Astrocyte (in vitro differentiated cells and primary cell): ENCODE measurements around the gene MAGI3. TPM values are rescaled to one million over a fixed set of nuclear protein-coding genes. Genes with fewer than 3 reads are reported as not detected.

Experiments
- DNase-seq: peaks from one replicate; pipeline ENCODE4 v3.0.0-alpha.2; 2010; ENCODE audit warnings: low read depth
- FAIRE-seq: peaks from 2 replicates; lab custom pipeline; 2011; peaks lifted over from hg19 to GRCh38; lab: Jason Lieb, UNC
- H2AFZ ChIP-seq: 2 replicates; pipeline ENCODE4 v1.6.0; 2012; ENCODE audit warnings: low read depth, low read length, inconsistent platforms
- H3K27ac ChIP-seq: 2 replicates; pipeline ENCODE4 v1.5.1; 2011; ENCODE audit warnings: low read depth, low read length, inconsistent platforms
- H3K27me3 ChIP-seq: 2 replicates; pipeline ENCODE4 v1.6.0; 2011; ENCODE audit warnings: low read length, inconsistent platforms; ENCODE audit not compliant: insufficient read depth
- H3K36me3 ChIP-seq: 2 replicates; pipeline ENCODE4 v1.5.1; 2011; ENCODE audit warnings: low read length, inconsistent platforms; ENCODE audit not compliant: insufficient read depth
- H3K4me1 ChIP-seq: 2 replicates; pipeline ENCODE4 v1.5.1; 2011; ENCODE audit warnings: low read length, inconsistent platforms; ENCODE audit not compliant: insufficient read depth
- H3K4me2 ChIP-seq: 2 replicates; pipeline ENCODE4 v1.6.0; 2012; ENCODE audit warnings: low read length, inconsistent platforms
- H3K4me3 ChIP-seq: 2 replicates; pipeline ENCODE4 v1.5.1; 2011; ENCODE audit warnings: low read depth, mild to moderate bottlenecking, low read length, inconsistent platforms; ENCODE audit not compliant: insufficient read depth
- H3K79me2 ChIP-seq: 2 replicates; pipeline ENCODE4 v1.6.0; 2012; ENCODE audit warnings: mild to moderate bottlenecking, low read length, inconsistent platforms; ENCODE audit not compliant: insufficient read depth
- H3K9ac ChIP-seq: 2 replicates; pipeline ENCODE4 v1.6.0; 2012; ENCODE audit warnings: mild to moderate bottlenecking, low read length, inconsistent platforms
- H3K9me3 ChIP-seq: 2 replicates; pipeline ENCODE4 v1.5.1; 2012; ENCODE audit warnings: low read depth, mild to moderate bottlenecking, low read length, inconsistent platforms; ENCODE audit not compliant: insufficient read depth
- H4K20me1 ChIP-seq: 2 replicates; pipeline ENCODE4 v1.6.0; 2012; ENCODE audit warnings: low read length, inconsistent platforms; ENCODE audit not compliant: insufficient read depth
- H3K27ac Mint-ChIP-seq: one replicate; pipeline ENCODE4 v1.8.0; 2021; ENCODE audit warnings: mild to moderate bottlenecking, mixed read lengths; ENCODE audit not compliant: unreplicated experiment
- H3K27me3 Mint-ChIP-seq: one replicate; pipeline ENCODE4 v1.8.0; 2021; ENCODE audit warnings: low read depth, mixed read lengths; ENCODE audit not compliant: unreplicated experiment
- H3K36me3 Mint-ChIP-seq: one replicate; pipeline ENCODE4 v1.8.0; 2021; ENCODE audit warnings: low read depth, mixed read lengths; ENCODE audit not compliant: unreplicated experiment
- H3K4me1 Mint-ChIP-seq: one replicate; pipeline ENCODE4 v1.8.0; 2021; ENCODE audit warnings: low read depth, mixed read lengths; ENCODE audit not compliant: unreplicated experiment
- H3K4me3 Mint-ChIP-seq: one replicate; pipeline ENCODE4 v1.8.0; 2021; ENCODE audit warnings: mild to moderate bottlenecking, moderate library complexity, mixed read lengths; ENCODE audit not compliant: unreplicated experiment
- H3K9me3 Mint-ChIP-seq: one replicate; pipeline ENCODE4 v1.8.0; 2021; ENCODE audit warnings: mild to moderate bottlenecking, mixed read lengths; ENCODE audit not compliant: unreplicated experiment
- EZH2 ChIP-seq: IDR thresholded peaks from 2 replicates; pipeline ENCODE4 v1.6.1; 2012; ENCODE audit warnings: mild to moderate bottlenecking, low read length, inconsistent platforms; ENCODE audit not compliant: insufficient read depth
- total RNA-seq: library from RNA; stranded (reverse); gene quantifications from 2 replicates; pipeline ENCODE4 v1.2.1, GENCODE V29; 2021
- TF ChIP-seq, protein P1 (sequence below): IDR thresholded peaks from 2 replicates; pipeline ENCODE4 v1.5.1; 2011; ENCODE audit warnings: low read depth, mild to moderate bottlenecking, inconsistent platforms, low read length, moderate library complexity; ENCODE audit not compliant: insufficient read depth

MAGI3 gene
- total RNA-seq, 1 donor from 2014 or later = 16.5 TPM

DNA sequence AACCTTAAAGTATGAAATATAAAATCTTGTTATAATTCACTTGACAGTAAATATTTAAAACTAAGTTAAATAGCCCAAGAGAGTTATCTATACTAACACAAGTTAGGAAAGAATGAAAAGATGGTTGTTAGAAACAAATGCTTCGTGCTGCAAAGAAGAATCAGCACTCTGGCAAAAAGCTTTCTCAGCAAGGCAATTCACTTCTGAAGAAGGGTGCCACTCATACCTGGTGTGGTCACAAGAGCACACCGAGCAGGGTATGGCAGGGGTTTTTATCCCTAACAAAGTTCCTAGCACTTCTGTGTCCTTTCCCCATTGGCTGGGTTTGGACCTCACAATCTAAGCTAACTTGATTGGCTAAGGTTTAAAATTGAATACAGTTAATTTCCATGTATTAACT lies 121.0 kb downstream of the MAGI3 start:
- Mint-ChIP-seq H3K27me3 (no peaks in the 10 kb centered on the region), H3K27ac (no peak overlapping the region), H3K36me3 (no peaks in the 10 kb centered on the region), H3K4me1 (peaks cover 8% of the 10 kb centered on the region), H3K9me3 (peaks cover 8% of the 10 kb centered on the region), H3K4me3 (no peak overlapping the region)
- Histone ChIP-seq H4K20me1 (no peaks in the 10 kb centered on the region), H3K4me1 (peaks cover 5% of the 10 kb centered on the region), H3K27ac (no peak overlapping the region), H3K9ac (no peak overlapping the region), H2AFZ (no peak overlapping the region), H3K4me3 (no peak overlapping the region), H3K79me2 (peaks cover 6% of the 10 kb centered on the region), H3K4me2 (no peak overlapping the region), H3K9me3 (no peaks in the 10 kb centered on the region), H3K27me3 (no peaks in the 10 kb centered on the region), H3K36me3 (no peaks in the 10 kb centered on the region)
- FAIRE-seq (no peak), DNase-seq (no peak)
- TF ChIP-seq EZH2 = no peak
- TF ChIP-seq, protein P1, sequence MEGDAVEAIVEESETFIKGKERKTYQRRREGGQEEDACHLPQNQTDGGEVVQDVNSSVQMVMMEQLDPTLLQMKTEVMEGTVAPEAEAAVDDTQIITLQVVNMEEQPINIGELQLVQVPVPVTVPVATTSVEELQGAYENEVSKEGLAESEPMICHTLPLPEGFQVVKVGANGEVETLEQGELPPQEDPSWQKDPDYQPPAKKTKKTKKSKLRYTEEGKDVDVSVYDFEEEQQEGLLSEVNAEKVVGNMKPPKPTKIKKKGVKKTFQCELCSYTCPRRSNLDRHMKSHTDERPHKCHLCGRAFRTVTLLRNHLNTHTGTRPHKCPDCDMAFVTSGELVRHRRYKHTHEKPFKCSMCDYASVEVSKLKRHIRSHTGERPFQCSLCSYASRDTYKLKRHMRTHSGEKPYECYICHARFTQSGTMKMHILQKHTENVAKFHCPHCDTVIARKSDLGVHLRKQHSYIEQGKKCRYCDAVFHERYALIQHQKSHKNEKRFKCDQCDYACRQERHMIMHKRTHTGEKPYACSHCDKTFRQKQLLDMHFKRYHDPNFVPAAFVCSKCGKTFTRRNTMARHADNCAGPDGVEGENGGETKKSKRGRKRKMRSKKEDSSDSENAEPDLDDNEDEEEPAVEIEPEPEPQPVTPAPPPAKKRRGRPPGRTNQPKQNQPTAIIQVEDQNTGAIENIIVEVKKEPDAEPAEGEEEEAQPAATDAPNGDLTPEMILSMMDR = no peak

DNA sequence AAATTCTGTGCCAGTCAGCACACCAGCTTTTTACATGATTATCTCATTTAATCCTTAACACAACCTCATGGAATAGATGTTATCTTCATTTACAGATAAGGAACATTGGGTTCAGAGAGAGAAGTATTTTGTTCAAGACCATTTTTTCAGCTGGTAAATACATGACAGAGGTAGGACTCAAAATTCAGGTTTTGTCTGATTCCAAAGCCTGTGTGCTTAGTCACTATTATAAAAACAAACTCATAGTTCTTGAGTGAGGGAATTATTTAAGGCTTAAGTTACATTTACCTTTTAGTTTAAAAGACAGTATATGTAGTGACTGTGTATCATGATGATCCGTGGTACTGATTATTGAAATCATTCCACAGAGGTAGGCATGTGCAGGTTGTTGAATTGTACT lies 125.2 kb downstream of the MAGI3 start:
- Histone ChIP-seq H3K9me3 (no peaks in the 10 kb centered on the region), H2AFZ (no peak overlapping the region), H3K36me3 (no peaks in the 10 kb centered on the region), H3K4me1 (peaks cover 11% of the 10 kb centered on the region), H4K20me1 (no peaks in the 10 kb centered on the region), H3K79me2 (peaks cover 7% of the 10 kb centered on the region), H3K4me3 (no peak overlapping the region), H3K4me2 (peak overlapping the region; percentile 36), H3K9ac (no peak overlapping the region), H3K27me3 (no peaks in the 10 kb centered on the region), H3K27ac (peak overlapping the region; percentile 37)
- Mint-ChIP-seq H3K36me3 (no peaks in the 10 kb centered on the region), H3K4me3 (no peak overlapping the region), H3K27me3 (no peaks in the 10 kb centered on the region), H3K9me3 (peaks cover 8% of the 10 kb centered on the region), H3K4me1 (peaks cover 15% of the 10 kb centered on the region), H3K27ac (no peak overlapping the region)
- FAIRE-seq (no peak), DNase-seq (peak; percentile 53)
- no peak for TF ChIP-seq EZH2
- TF ChIP-seq, protein P1 = no peak

DNA sequence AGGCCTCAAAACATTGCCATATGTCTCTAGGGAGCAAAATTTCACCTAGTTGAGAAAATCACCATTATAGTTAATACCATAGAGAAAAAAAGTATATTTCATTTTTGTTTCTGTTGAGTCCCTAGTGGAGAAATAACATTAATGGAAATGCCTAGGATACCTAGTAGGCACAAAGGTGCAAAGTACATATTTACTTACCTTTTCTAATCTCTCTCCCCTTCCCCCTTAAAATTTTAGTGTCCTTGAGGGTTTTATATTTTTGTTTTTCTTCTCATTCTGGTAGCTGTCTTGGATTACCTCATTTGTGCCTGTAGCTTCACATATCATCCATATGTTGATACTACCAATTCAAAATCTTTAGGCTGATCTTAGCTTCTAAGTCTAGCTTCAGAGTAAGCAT lies 127.0 kb downstream of the MAGI3 start:
- no peak overlapping the region for H3K4me2 ChIP-seq
- H3K36me3 Mint-ChIP-seq = no peaks in the 10 kb centered on the region
- no peak overlapping the region for H3K27ac ChIP-seq
- TF ChIP-seq, protein P1 = no peak
- no peak for TF ChIP-seq EZH2
- H2AFZ ChIP-seq = no peak overlapping the region
- H4K20me1 ChIP-seq = no peaks in the 10 kb centered on the region
- no peak overlapping the region for H3K4me3 Mint-ChIP-seq
- FAIRE-seq = no peak
- peaks cover 11% of the 10 kb centered on the region for H3K4me1 ChIP-seq
- H3K9me3 ChIP-seq = no peaks in the 10 kb centered on the region
- no peak overlapping the region for H3K9ac ChIP-seq
- H3K36me3 ChIP-seq = no peaks in the 10 kb centered on the region
- H3K4me1 Mint-ChIP-seq = peaks cover 15% of the 10 kb centered on the region
- H3K9me3 Mint-ChIP-seq = peaks cover 5% of the 10 kb centered on the region
- DNase-seq = no peak
- H3K27ac Mint-ChIP-seq = no peak overlapping the region
- no peaks in the 10 kb centered on the region for H3K27me3 Mint-ChIP-seq
- H3K4me3 ChIP-seq = no peak overlapping the region
- peaks cover 4% of the 10 kb centered on the region for H3K79me2 ChIP-seq
- no peaks in the 10 kb centered on the region for H3K27me3 ChIP-seq
